Measurements from ENCODE around the gene CDH23.

The CDH23 gene

DNA sequence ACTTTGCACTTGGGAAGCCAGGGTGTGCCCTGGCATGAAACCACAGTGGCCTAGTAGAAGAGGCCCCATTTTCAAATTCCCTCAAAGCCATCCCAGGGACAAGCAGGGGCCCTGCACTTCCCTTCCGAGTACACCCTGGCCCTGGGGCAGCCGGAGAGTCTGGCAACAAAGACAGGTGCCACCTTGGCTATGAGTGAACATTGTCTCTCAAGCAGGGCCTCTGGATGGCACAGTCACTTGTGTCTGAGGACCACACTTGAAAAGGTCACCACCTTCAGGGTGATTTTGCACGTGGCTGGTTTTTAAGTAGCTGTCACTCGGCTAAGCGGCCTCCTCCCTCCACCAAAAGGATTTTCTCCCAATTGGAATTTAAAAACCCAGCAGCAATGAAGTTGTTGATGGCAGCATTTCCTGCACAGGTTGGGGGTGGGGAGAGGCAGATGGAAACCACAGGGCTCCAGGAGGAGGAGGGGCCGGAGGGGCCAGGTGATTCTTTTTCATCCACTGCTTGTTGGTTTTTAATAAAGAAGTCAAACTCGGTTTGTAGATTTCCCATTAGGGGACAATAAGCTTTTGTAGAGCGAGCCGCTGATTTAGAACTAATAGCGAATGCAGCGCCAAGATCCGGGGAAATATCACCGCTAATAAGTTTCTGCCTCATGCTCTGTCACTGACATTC is 289.0 kb downstream of the CDH23 start:
- TF ChIP-seq, protein P1, sequence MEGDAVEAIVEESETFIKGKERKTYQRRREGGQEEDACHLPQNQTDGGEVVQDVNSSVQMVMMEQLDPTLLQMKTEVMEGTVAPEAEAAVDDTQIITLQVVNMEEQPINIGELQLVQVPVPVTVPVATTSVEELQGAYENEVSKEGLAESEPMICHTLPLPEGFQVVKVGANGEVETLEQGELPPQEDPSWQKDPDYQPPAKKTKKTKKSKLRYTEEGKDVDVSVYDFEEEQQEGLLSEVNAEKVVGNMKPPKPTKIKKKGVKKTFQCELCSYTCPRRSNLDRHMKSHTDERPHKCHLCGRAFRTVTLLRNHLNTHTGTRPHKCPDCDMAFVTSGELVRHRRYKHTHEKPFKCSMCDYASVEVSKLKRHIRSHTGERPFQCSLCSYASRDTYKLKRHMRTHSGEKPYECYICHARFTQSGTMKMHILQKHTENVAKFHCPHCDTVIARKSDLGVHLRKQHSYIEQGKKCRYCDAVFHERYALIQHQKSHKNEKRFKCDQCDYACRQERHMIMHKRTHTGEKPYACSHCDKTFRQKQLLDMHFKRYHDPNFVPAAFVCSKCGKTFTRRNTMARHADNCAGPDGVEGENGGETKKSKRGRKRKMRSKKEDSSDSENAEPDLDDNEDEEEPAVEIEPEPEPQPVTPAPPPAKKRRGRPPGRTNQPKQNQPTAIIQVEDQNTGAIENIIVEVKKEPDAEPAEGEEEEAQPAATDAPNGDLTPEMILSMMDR (IDR thresholded peaks at IDR 0.05; ENCODE audit: low read depth, low read length): no peak

DNA sequence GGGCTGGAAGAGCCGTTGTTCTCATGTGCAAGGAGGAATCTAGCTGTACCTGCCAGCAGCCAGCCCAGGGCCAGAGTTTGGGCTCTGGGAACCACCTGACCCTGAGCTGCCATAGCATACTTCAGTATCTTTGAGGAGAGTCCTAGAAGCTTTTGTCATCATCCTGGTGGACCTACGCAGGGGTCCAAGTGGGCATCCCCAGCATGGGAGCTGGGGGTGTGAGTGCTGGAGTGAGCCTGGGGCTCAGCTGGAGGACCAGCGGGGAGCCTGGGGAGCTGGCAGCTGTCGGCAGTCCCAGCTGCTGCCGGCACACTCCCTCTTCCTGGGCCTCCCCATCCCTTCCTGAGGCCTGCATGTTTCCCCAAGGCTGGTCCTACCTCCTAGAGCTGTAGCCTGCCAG is 290.4 kb downstream of the CDH23 start:
- in situ Hi-C loops (cut with HindIII; ENCODE audit: low sequenced_read_pairs): no loop called here
- no peak overlapping the region for H3K4me3 ChIP-seq (ENCODE audit: low read depth, low read length)
- DNase-seq (ENCODE audit: low read depth, low spot score): no peak
- TF ChIP-seq, protein P1 (IDR thresholded peaks at IDR 0.05; ENCODE audit: low read depth, low read length): no peak

More for the DNA sequence above, 289.0 kb downstream of the CDH23 start:
- H3K4me3 ChIP-seq (ENCODE audit: low read depth, low read length): no peak overlapping the region
- in situ Hi-C loops (cut with HindIII; ENCODE audit: low sequenced_read_pairs): no loop called here
- no peak for DNase-seq (ENCODE audit: low read depth, low spot score)

DNA sequence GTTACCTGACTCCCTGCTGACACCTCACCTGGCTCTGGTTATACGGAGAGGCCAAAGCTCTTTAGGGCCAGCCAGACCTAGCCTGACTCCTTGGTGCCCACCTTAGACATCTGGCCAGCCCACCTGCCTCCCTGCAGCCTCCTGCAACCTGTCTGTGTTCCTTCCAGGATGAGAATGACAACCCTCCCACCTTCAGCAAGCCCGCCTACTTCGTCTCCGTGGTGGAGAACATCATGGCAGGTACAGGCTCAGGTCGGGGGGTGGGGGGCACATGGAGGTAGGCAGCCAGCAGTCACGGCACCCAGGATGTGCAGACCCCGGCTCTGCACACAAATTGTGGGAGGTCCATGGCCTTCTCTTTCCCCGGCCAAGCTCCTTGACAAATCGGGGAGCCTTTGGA is 290.8 kb downstream of the CDH23 start:
- no peak overlapping the region for H3K4me3 ChIP-seq (ENCODE audit: low read depth, low read length)
- in situ Hi-C loops (cut with HindIII; ENCODE audit: low sequenced_read_pairs): no loop called here
- no peak for DNase-seq (ENCODE audit: low read depth, low spot score)
- TF ChIP-seq, protein P1 (IDR thresholded peaks at IDR 0.05; ENCODE audit: low read depth, low read length): no peak

DNA sequence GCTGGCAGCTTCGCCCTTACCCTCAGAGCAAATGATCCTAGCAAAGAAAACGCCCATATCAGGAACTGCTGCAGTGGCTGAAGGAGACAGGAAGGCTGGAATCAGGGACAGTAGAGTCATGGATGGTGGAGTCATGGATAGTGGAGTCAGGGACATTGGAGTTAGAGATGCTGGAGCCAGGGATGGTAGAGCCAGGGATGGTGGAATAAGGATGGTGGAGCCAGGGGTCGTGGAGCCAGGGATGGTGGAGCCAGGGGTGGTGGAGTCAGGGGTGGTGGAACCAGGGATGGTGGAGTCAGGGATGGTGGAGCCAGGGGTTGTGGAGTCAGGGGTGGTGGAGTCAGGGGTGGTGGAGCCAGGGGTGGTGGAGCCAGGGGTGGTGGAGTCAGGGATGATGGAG is 291.5 kb downstream of the CDH23 start:
- TF ChIP-seq, protein P1 (IDR thresholded peaks at IDR 0.05; ENCODE audit: low read depth, low read length): no peak
- no peak for DNase-seq (ENCODE audit: low read depth, low spot score)
- no peak overlapping the region for H3K4me3 ChIP-seq (ENCODE audit: low read depth, low read length)
- in situ Hi-C loops (cut with HindIII; ENCODE audit: low sequenced_read_pairs): no loop called here

DNA sequence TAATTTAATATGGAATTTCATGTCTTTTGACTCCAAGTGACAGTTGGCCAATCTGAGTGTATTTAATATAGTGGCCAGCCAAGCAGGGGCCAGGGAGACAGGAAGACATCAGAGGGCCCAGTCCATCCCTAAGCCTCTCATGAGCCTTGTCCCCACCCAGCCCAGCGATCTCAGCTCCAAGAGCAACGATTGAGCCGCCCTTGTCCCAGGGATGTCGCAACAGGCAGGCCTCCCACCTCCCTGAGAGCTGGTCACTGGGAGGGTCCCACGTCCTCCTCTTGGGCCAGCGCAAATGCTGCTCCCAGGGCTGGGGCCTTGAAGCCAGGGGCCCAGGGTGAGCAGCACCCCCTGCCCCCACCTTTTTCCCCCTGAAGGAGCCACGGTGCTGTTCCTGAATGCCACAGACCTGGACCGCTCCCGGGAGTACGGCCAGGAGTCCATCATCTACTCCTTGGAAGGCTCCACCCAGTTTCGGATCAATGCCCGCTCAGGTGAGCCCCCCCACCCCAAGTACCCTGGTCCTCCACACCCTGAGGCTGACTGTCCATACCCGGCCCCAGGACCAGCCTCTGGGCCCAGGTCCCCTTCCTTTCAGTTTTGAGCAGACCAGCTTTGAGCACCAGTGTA is 293.5 kb downstream of the CDH23 start:
- in situ Hi-C loops (cut with HindIII; ENCODE audit: low sequenced_read_pairs): no loop called here
- no peak for DNase-seq (ENCODE audit: low read depth, low spot score)
- H3K4me3 ChIP-seq (ENCODE audit: low read depth, low read length): no peak overlapping the region
- TF ChIP-seq, protein P1 (IDR thresholded peaks at IDR 0.05; ENCODE audit: low read depth, low read length): no peak

DNA sequence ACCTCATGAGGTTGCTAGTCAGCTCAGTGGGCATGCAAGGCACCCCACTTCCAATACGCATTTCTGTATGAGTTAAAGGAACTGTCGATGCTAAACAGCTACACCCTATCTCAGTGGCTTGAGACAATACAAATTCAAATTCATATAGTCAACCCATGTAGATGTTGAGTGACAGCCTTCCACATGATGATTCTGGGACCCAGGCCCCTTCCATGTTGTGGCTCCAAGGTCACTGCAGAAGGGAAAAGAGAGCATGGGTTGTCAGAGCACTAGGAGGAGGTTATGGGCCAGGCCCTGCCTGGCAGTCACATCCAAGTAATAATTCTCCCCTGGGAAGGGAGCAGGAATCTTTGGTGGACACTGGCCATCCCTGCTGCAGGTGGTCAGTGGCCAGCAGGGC is 294.7 kb downstream of the CDH23 start:
- H3K4me3 ChIP-seq (ENCODE audit: low read depth, low read length): no peak overlapping the region
- in situ Hi-C loops (cut with HindIII; ENCODE audit: low sequenced_read_pairs): no loop called here
- DNase-seq (ENCODE audit: low read depth, low spot score): no peak
- TF ChIP-seq, protein P1 (IDR thresholded peaks at IDR 0.05; ENCODE audit: low read depth, low read length): no peak

Data from astrocyte of the spinal cord (primary cell).